IMR-90 (cell line): ENCODE results near the gene TK2. TPM values are rescaled to one million over a fixed set of nuclear protein-coding genes. Genes with fewer than 3 reads are reported as not detected.

Experiments
- ATAC-seq: fragments of 200-7000 bp; cut with Tn5 transposase; 2 replicates; pipeline ENCODE4 v1.9.1; 2020; ENCODE audit warnings: low read depth, mild to moderate bottlenecking, moderate library complexity
- BruUV-seq: library from RNA; stranded (reverse); fragments of 400-500 nt; replicated peaks from 2 replicates; lab custom pipeline; 2021; lab: Mats Ljungman, UMichigan
- CTCF ChIA-PET: fragments of 300-600 bp; formaldehyde crosslinking; extraction: SDS; loops from one replicate; lab custom pipeline; 2021; ENCODE audit warnings: antibody characterized with exemption; lab: Yijun Ruan, JAX
- POLR2A ChIA-PET: fragments of 300-600 bp; sonication (Branson Sonifier 250); formaldehyde crosslinking; loops from one replicate; lab custom pipeline; 2022; ENCODE audit warnings: antibody characterized with exemption; ENCODE audit not compliant: unreplicated experiment; lab: Charles Lee
- DNase-seq: peaks from one replicate; pipeline ENCODE4 v3.0.0; 2013
- H2AFZ ChIP-seq: replicated peaks from 2 replicates; pipeline ENCODE3; 2013; ENCODE audit warnings: low read length, mild to moderate bottlenecking; ENCODE audit not compliant: poor library complexity
- H2AK5ac ChIP-seq: 2 replicates; pipeline ENCODE4 v1.6.1; 2013; ENCODE audit warnings: low read depth, low read length, inconsistent platforms
- H2AK9ac ChIP-seq: replicated peaks from 2 replicates; pipeline ENCODE3; 2013; ENCODE audit warnings: mild to moderate bottlenecking, low read depth, low read length, moderate library complexity; ENCODE audit not compliant: poor library complexity
- H2BK120ac ChIP-seq: 2 replicates; pipeline ENCODE4 v1.6.1; 2013; ENCODE audit warnings: low read depth, low read length, inconsistent platforms
- H2BK15ac ChIP-seq: 3 replicates; pipeline ENCODE4 v1.6.1; 2013; ENCODE audit warnings: low read depth, low read length, inconsistent platforms
- H2BK20ac ChIP-seq: 2 replicates; pipeline ENCODE4 v1.6.1; 2013; ENCODE audit warnings: low read depth, mild to moderate bottlenecking, inconsistent platforms, low read length, moderate library complexity
- H2BK5ac ChIP-seq: 2 replicates; pipeline ENCODE4 v1.6.1; 2013; ENCODE audit warnings: mild to moderate bottlenecking, low read depth, low read length, inconsistent platforms; ENCODE audit not compliant: poor library complexity, severe bottlenecking
- H3K14ac ChIP-seq: replicated peaks from 2 replicates; pipeline ENCODE4 v1.6.1; 2013; ENCODE audit warnings: low read depth, low read length, inconsistent platforms
- H3K18ac ChIP-seq: 2 replicates; pipeline ENCODE4 v1.6.1; 2013; ENCODE audit warnings: low read depth, low read length, control low read depth
- H3K23ac ChIP-seq: 2 replicates; pipeline ENCODE4 v1.6.1; 2013; ENCODE audit warnings: low read depth, low read length, inconsistent platforms
- H3K27ac ChIP-seq: 2 replicates; pipeline ENCODE4 v1.5.1; 2013; ENCODE audit warnings: mild to moderate bottlenecking, control low read depth, low read length; ENCODE audit not compliant: insufficient read depth
- H3K27me3 ChIP-seq: 2 replicates; pipeline ENCODE4 v1.6.1; 2013; ENCODE audit warnings: low read length; ENCODE audit not compliant: control insufficient read depth, insufficient read depth
- H3K36me3 ChIP-seq: 2 replicates; pipeline ENCODE4 v1.6.1; 2013; ENCODE audit warnings: low read length, mixed read lengths; ENCODE audit not compliant: control insufficient read depth, insufficient read depth
- H3K4ac ChIP-seq: 2 replicates; pipeline ENCODE4 v1.6.1; 2013; ENCODE audit warnings: low read depth, low read length, inconsistent platforms
- H3K4me1 ChIP-seq: 2 replicates; pipeline ENCODE4 v1.6.1; 2013; ENCODE audit warnings: low read length, mixed read lengths; ENCODE audit not compliant: control insufficient read depth, insufficient read depth
- H3K4me2 ChIP-seq: 2 replicates; pipeline ENCODE4 v1.6.1; 2013; ENCODE audit warnings: low read depth, mild to moderate bottlenecking, control low read depth, low read length, moderate library complexity
- H3K4me3 ChIP-seq: 2 replicates; pipeline ENCODE4 v1.5.1; 2013; ENCODE audit warnings: low read depth, mild to moderate bottlenecking, control low read depth, low read length, moderate library complexity; ENCODE audit not compliant: insufficient read depth
- H3K56ac ChIP-seq: 2 replicates; pipeline ENCODE4 v1.6.1; 2013; ENCODE audit warnings: low read length, inconsistent platforms; ENCODE audit not compliant: insufficient read depth; ENCODE audit errors: extremely low read depth
- H3K79me1 ChIP-seq, 2 experiments: 2 replicates each; pipeline ENCODE4 v1.6.1; 2013; ENCODE audit warnings: low read length in 2 of 2, inconsistent platforms in 1 of 2, low read depth in 1 of 2
- H3K9ac ChIP-seq: 2 replicates; pipeline ENCODE4 v1.6.1; 2013; ENCODE audit warnings: low read depth, low read length, control low read depth
- H3K9me1 ChIP-seq: 2 replicates; pipeline ENCODE4 v1.6.1; 2013; ENCODE audit warnings: low read length, inconsistent platforms; ENCODE audit not compliant: insufficient read depth
- H3K9me3 ChIP-seq: 2 replicates; pipeline ENCODE4 v1.6.1; 2013; ENCODE audit warnings: low read length; ENCODE audit not compliant: control insufficient read depth, insufficient read depth
- H4K20me1 ChIP-seq: 2 replicates; pipeline ENCODE4 v1.6.1; 2013; ENCODE audit warnings: low read length, inconsistent platforms; ENCODE audit not compliant: insufficient read depth
- H4K5ac ChIP-seq: 2 replicates; pipeline ENCODE4 v1.6.1; 2013; ENCODE audit warnings: mild to moderate bottlenecking, low read depth, low read length, control low read depth
- H4K8ac ChIP-seq, 2 experiments: 2 replicates each; pipeline ENCODE4 v1.6.1; 2013; ENCODE audit warnings: low read depth in 2 of 2, low read length in 2 of 2, control low read depth in 1 of 2, inconsistent platforms in 1 of 2
- H4K91ac ChIP-seq: 2 replicates; pipeline ENCODE4 v1.6.1; 2013; ENCODE audit warnings: low read depth, low read length, inconsistent platforms; ENCODE audit not compliant: insufficient read depth
- CEBPB ChIP-seq: IDR thresholded peaks from 2 replicates; pipeline ENCODE4 v1.6.1; 2012; ENCODE audit warnings: low read depth, low read length, improper control_type of control experiment
- CTCF ChIP-seq: conservative IDR thresholded peaks from 2 replicates; pipeline ENCODE4 v1.5.1; 2012; ENCODE audit warnings: mild to moderate bottlenecking, low read depth, low read length, improper control_type of control experiment
- ELK1 ChIP-seq: fragments of 150-350 bp; IDR thresholded peaks from 2 replicates; pipeline ENCODE4 v1.6.1; 2016; ENCODE audit warnings: low read depth, mild to moderate bottlenecking, low read length, moderate library complexity, borderline replicate concordance
- FOS ChIP-seq: fragments of 150-350 bp; IDR thresholded peaks from 2 replicates; pipeline ENCODE4 v1.6.1; 2016; ENCODE audit warnings: low read depth, low read length
- MAFK ChIP-seq: IDR thresholded peaks from 2 replicates; pipeline ENCODE4 v1.6.1; 2012; ENCODE audit warnings: low read depth, low read length, improper control_type of control experiment
- MXI1 ChIP-seq: IDR thresholded peaks from 2 replicates; pipeline ENCODE4 v1.6.1; 2012; ENCODE audit warnings: low read depth, mild to moderate bottlenecking, low read length, moderate library complexity, borderline replicate concordance
- POLR2A ChIP-seq: IDR thresholded peaks from 2 replicates; pipeline ENCODE4 v1.6.1; 2012; ENCODE audit warnings: mild to moderate bottlenecking, low read depth, low read length
- SMC3 ChIP-seq: fragments of 150-350 bp; IDR thresholded peaks from 2 replicates; pipeline ENCODE4 v1.6.1; 2016; ENCODE audit warnings: low read depth, mild to moderate bottlenecking, antibody characterized with exemption, low read length, moderate library complexity
- WGBS, 2 experiments: methylation state at CpG; one replicate each; pipeline versions ENCODE4 v1.1.5 to v1.1.7; 2013; ENCODE audit warnings: missing lambda C conversion rate in 2 of 2; ENCODE audit not compliant: insufficient read length in 1 of 2; ENCODE audit errors: extremely low coverage in 2 of 2; 5-methylcytosine and 5-hydroxymethylcytosine counted together
- dilution Hi-C: fragments of 300-500 bp; cut with HindIII; formaldehyde crosslinking; loops from one replicate; pipeline ENCODE4 v1.14.3; 2018; ENCODE audit warnings: low sequenced_read_pairs; ENCODE audit not compliant: unreplicated experiment
- in situ Hi-C: fragments of 300-500 bp; cut with MboI; formaldehyde crosslinking; loops from 3 replicates; pipeline ENCODE4 v1.14.3; 2019; ENCODE audit warnings: low sequenced_read_pairs, inconsistent platforms, mixed read lengths
- intact Hi-C: fragments of 100-400 bp; cut with micrococcal nuclease; formaldehyde crosslinking; loops from 2 replicates; pipeline ENCODE4 v1.10.0; 2022
- polyA plus RNA-seq, 3 experiments: library from polyadenylated mRNA; depleted of rRNA; stranded (reverse); fragments of >200 nt; gene quantifications; 2 replicates each; pipeline ENCODE4 v1.2.3, GENCODE V29; 2012; ENCODE audit warnings: low replicate concordance in 1 of 3
- total RNA-seq: library from RNA; depleted of rRNA; stranded (reverse); fragments of >200 nt; gene quantifications from 2 replicates; pipeline ENCODE4 v1.2.3, GENCODE V29; 2012

TK2 gene
- total and polyA plus RNA-seq, 2 of the 4 experiments (the other 2 are of a cell fraction), result 14.7 to 16.5 TPM

- TF ChIP-seq CEBPB (no peak), MAFK (no peak), MXI1 (no peak), FOS (no peak), SMC3 (no peak), POLR2A (no peak)
Measured at GRCh38 chr16:66481943-66482390, 68.0 kb downstream of the TK2 start (continued).

GRCh38 chr16:66481081-66481942, 68.6 kb downstream of the TK2 start:
- H2BK120ac ChIP-seq, result no peak overlapping the region
- H2BK5ac ChIP-seq, result no peak overlapping the region
- H3K79me1 ChIP-seq, result no peaks in the 10 kb centered on the region
- H2BK15ac ChIP-seq, result no peak overlapping the region
- no peaks in the 10 kb centered on the region for H3K36me3 ChIP-seq
- H2AK5ac ChIP-seq, result no peak overlapping the region
- WGBS, 2 experiments, result 90% methylated on average over 7 of the region's 25 CpGs; no CpG with 5 or more reads in 1 of the 2 experiments
- no peak overlapping the region for H3K9ac ChIP-seq
- H3K4me2 ChIP-seq, result no peak overlapping the region
- no TSS peak for BruUV-seq
- H3K4me1 ChIP-seq, result no peaks in the 10 kb centered on the region
- in situ Hi-C loops, result no loop called here
- H3K56ac ChIP-seq, result no peak overlapping the region
- ChIA-PET POLR2A (no interaction called here), CTCF (no interaction called here)
- no peak overlapping the region for H3K18ac ChIP-seq
- dilution Hi-C loops, result no loop called here
- H2BK20ac ChIP-seq, result no peak overlapping the region
- H3K9me3 ChIP-seq, result no peaks in the 10 kb centered on the region
- no peak overlapping the region for H3K27ac ChIP-seq
- no peaks in the 10 kb centered on the region for H4K20me1 ChIP-seq
- no peak overlapping the region for H4K91ac ChIP-seq
- H2AFZ ChIP-seq, result no peak overlapping the region
- no peak overlapping the region for H4K5ac ChIP-seq
- TF ChIP-seq ELK1 (no peak), MAFK (no peak), CTCF (no peak), SMC3 (no peak), MXI1 (no peak), POLR2A (no peak), FOS (no peak)
- no peak overlapping the region for H3K4ac ChIP-seq
- H3K9me1 ChIP-seq, result no peaks in the 10 kb centered on the region
- H3K4me3 ChIP-seq, result no peak overlapping the region
- no peak overlapping the region for H3K14ac ChIP-seq
- ATAC-seq (no peak), DNase-seq (no peak)
- no peak overlapping the region for H3K23ac ChIP-seq
- peaks cover 4% of the 10 kb centered on the region; the same call in 1 of the 2 replicates for H3K27me3 ChIP-seq
- intact Hi-C loops, result loop anchor here (5.0 kb wide), 1 partner anchor 204 kb away; no protein-coding TSS in a partner anchor
- H2AK9ac ChIP-seq, result no peak overlapping the region
- no peak overlapping the region for H4K8ac ChIP-seq
